Activated naive CD4-positive, alpha-beta T cell treated with anti-CD3 and anti-CD28 coated beads for 36 hours (primary cell): Measurements from ENCODE around the gene ZNF621. TPM values are rescaled to one million over a fixed set of nuclear protein-coding genes. Genes with fewer than 3 reads are reported as not detected.
A peak's percentile ranks its signal among the peaks of the same experiment; 100 is the strongest.

Source experiments
- CTCF ChIA-PET: fragments of 350-600 bp; sonication (Branson Sonifier 250); formaldehyde crosslinking; loops from one replicate; lab custom pipeline; 2021; ENCODE audit warnings: antibody characterized with exemption; lab: Charles Lee
- DNase-seq: peaks from one replicate; pipeline ENCODE4 v3.0.0-alpha.2; 2020
- H3K27ac Mint-ChIP-seq: one replicate; pipeline ENCODE4 v1.8.0; 2021; ENCODE audit warnings: mild to moderate bottlenecking, mixed read lengths
- H3K27me3 Mint-ChIP-seq: one replicate; pipeline ENCODE4 v1.8.0; 2021; ENCODE audit warnings: low read depth, mixed read lengths
- H3K36me3 Mint-ChIP-seq: one replicate; pipeline ENCODE4 v1.8.0; 2021; ENCODE audit warnings: low read depth, mixed read lengths
- H3K4me1 Mint-ChIP-seq: one replicate; pipeline ENCODE4 v1.8.0; 2021; ENCODE audit warnings: low read depth, mixed read lengths
- H3K4me3 Mint-ChIP-seq: one replicate; pipeline ENCODE4 v1.8.0; 2021; ENCODE audit warnings: mild to moderate bottlenecking, moderate library complexity, mixed read lengths
- H3K9me3 Mint-ChIP-seq: one replicate; pipeline ENCODE4 v1.8.0; 2021; ENCODE audit warnings: mixed read lengths
- intact Hi-C: fragments of 100-400 bp; cut with micrococcal nuclease; formaldehyde crosslinking; loops from one replicate; pipeline ENCODE4 v1.15.1; 2023
- total RNA-seq, 2 experiments: library from RNA; stranded (reverse); gene quantifications; one replicate each; pipeline ENCODE4 v1.2.3, GENCODE V29; 2021

Gene ZNF621
- total RNA-seq, 2 experiments from 2014 or later: 16.4 to 17.7 TPM

DNA sequence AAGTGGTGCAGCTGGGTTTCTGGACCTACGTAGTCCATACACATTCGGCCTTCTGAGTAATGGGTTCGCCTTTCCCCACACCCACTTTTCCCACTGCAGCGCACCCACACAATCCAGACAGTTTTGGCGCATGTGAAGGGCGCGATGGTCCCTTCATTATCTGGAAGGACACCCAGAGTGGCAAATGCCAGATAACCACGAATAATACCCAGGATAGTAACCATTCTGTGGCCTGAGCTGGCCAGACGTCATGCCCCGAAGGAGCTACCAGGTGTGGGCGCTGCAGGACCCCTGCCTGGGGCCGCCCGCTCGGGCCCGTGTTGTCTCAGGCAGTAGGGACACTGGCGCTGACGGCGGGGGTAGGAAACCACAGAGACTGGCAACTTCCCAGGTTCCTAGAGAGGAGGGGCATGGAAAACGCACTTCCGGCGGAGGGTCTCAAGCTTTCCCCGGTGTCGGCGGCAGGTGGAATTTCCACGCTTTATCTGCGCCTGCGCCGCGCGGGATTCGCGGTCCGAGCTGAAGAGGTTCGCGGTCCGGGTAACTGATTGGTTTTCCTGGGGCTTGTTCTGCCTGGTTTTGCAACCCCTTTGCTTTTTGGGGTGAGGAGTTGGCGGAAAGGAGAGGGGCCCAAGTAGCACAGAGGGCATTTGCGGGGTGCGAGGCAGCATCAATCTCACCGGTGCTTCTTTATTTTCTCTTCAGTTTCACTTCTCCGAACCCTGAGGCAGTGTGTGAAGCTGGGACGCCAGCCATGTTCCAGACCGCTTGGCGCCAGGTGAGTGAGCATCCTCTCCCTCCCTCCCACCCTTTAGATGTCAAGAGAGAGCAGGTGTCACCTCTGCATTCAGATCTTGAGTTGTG, 18.9 kb upstream of the ZNF621 start, which contains the start of gene ZNF620:
ZNF620 (plus strand) TSS at position 441 of the 864 bp plus-strand sequence; CDS start at position 755, 314 bp downstream.
- H3K36me3 Mint-ChIP-seq: peaks cover 19% of the 10 kb centered on the region
- CTCF ChIA-PET: interaction anchor here (0.5 to 1.8 kb wide), 10 partner anchors 18 to 489 kb away, joined by 3 to 6 read pairs (median 4); partner anchors contain the start of gene ZNF619
- H3K9me3 Mint-ChIP-seq: no peaks in the 10 kb centered on the region
- peaks cover 16% of the 10 kb centered on the region for H3K4me1 Mint-ChIP-seq
- intact Hi-C loops: loop anchor here (1.0 to 2.0 kb wide), 3 partner anchors 18 to 53 kb away; partner anchors contain the start of genes ZNF619 and ZNF621
- H3K27ac Mint-ChIP-seq: peak within 1 kb of the TSS; percentile 56
- H3K4me3 Mint-ChIP-seq: peak within 1 kb of the TSS; percentile 86
- peak; percentile 54 for DNase-seq
- no peaks in the 10 kb centered on the region for H3K27me3 Mint-ChIP-seq

DNA sequence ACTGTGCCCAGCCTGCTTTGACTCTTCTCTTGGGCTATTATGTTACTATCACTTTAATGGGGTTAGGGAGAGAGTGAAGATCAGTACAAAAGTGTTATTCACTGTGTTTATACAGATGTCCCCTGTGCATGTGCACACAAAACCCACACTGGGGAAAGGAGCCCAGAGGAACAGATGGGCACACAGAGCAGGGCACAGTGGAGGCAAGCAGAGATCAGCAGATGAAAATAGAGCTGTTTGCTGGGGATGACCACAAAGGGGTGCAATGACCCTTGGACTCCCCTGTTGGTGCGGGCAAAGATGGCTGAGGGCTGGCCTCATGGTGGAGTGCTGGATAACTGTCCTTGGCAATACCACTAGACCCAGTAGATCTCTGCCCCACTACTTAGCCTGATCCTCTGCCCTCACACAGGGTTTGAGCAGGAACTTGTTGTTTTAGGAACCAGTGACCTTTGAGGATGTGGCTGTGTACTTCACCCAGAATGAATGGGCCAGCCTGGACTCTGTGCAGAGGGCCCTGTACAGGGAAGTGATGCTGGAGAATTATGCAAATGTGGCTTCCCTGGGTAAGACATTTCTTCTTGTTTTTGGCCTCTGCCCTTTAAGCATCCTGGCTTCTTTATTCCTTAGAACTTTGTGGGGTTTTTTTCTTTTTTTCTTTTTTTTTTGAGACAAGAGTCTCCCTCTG, 13.6 kb upstream of the ZNF621 start:
- no peak overlapping the region for H3K4me3 Mint-ChIP-seq
- peaks cover 43% of the 10 kb centered on the region for H3K36me3 Mint-ChIP-seq
- no peaks in the 10 kb centered on the region for H3K9me3 Mint-ChIP-seq

DNA sequence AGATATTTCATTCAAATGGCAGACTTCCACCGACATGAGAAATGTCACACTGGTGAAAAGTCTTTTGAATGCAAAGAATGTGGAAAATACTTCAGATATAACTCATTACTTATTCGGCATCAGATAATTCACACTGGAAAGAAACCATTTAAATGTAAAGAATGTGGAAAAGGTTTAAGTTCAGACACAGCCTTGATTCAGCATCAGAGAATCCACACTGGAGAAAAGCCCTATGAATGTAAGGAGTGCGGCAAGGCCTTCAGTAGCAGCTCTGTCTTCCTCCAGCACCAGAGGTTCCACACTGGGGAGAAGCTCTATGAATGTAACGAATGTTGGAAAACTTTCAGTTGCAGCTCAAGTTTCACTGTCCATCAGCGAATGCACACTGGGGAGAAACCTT, 8.6 kb upstream of the ZNF621 start:
- no peak overlapping the region for H3K4me3 Mint-ChIP-seq
- intact Hi-C loops: no loop called here
- no peaks in the 10 kb centered on the region for H3K9me3 Mint-ChIP-seq

More for the DNA sequence above, 13.6 kb upstream of the ZNF621 start:
- no peak for DNase-seq
- Mint-ChIP-seq H3K27me3 (no peaks in the 10 kb centered on the region), H3K4me1 (peaks cover 4% of the 10 kb centered on the region), H3K27ac (no peak overlapping the region)
- CTCF ChIA-PET: no interaction called here
- intact Hi-C loops: no loop called here

DNA sequence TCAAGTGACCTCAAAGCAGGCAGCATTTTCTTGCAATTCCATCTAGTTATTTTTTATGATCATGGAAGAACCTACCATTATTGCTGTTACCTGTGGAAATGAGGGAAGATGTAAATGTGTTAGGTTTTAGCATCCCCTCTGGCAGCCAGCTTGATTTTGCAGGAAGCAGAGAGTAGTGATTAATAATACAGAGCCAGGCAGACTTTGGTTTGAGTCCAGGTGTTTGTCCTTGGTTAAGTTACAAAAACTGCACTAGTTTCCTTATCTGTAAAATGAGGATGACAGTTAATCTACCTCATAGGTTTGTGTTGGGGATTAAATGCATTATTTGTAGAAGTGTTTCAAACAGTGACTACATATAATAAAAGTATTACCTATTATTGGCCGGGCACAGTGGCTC, 6.7 kb upstream of the ZNF621 start:
- Mint-ChIP-seq H3K27me3 (no peaks in the 10 kb centered on the region), H3K4me3 (no peak overlapping the region), H3K9me3 (no peaks in the 10 kb centered on the region), H3K36me3 (peaks cover 20% of the 10 kb centered on the region), H3K4me1 (no peaks in the 10 kb centered on the region), H3K27ac (no peak overlapping the region)
- CTCF ChIA-PET: no interaction called here
- no peak for DNase-seq
- intact Hi-C loops: no loop called here

More for the DNA sequence above, 8.6 kb upstream of the ZNF621 start:
- CTCF ChIA-PET: no interaction called here
- no peak overlapping the region for H3K27ac Mint-ChIP-seq
- no peak for DNase-seq
- no peaks in the 10 kb centered on the region for H3K27me3 Mint-ChIP-seq
- H3K36me3 Mint-ChIP-seq: peaks cover 28% of the 10 kb centered on the region
- H3K4me1 Mint-ChIP-seq: no peaks in the 10 kb centered on the region

DNA sequence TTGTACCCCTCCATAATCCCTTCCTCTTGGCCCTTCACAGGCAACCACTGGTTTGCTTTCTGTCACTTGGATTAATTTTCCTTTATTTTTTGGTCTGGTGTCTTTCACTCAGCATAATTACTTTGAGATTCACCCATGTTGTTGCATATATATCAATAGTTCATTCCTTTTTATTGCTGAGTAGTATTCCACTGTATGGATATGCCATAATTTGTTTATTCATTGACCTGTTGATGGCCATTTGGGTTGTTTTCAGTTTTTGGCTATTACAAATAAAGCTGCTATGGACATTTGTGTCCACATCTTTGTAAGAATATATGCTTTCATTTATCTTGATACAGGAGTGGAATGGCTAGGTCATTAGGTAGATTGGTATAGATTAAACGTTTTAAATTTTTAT, 5.9 kb upstream of the ZNF621 start:
- no peak overlapping the region for H3K27ac Mint-ChIP-seq
- no peak for DNase-seq
- peaks cover 20% of the 10 kb centered on the region for H3K36me3 Mint-ChIP-seq
- H3K4me3 Mint-ChIP-seq: no peak overlapping the region
- intact Hi-C loops: no loop called here
- CTCF ChIA-PET: no interaction called here
- no peaks in the 10 kb centered on the region for H3K27me3 Mint-ChIP-seq
- no peaks in the 10 kb centered on the region for H3K9me3 Mint-ChIP-seq
- no peaks in the 10 kb centered on the region for H3K4me1 Mint-ChIP-seq

DNA sequence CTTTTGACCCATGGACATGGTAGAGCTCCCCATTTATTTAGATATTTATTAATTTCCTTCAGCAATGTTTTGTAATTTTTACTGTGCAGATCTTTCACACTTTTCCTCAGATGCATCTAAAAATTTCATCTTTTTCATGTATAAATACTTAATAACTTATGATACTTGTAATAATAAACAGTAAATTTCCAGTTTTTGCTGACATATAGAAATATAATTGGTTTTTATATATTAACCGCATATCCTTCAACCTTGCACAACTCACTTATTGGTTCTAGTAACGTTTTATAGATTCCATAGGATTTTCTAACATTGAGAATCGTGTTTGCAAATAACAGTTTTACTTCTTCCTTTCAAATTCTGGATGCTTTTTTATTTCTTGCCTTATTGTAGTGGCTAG, 3.5 kb upstream of the ZNF621 start:
- no peaks in the 10 kb centered on the region for H3K27me3 Mint-ChIP-seq
- CTCF ChIA-PET: no interaction called here

DNA sequence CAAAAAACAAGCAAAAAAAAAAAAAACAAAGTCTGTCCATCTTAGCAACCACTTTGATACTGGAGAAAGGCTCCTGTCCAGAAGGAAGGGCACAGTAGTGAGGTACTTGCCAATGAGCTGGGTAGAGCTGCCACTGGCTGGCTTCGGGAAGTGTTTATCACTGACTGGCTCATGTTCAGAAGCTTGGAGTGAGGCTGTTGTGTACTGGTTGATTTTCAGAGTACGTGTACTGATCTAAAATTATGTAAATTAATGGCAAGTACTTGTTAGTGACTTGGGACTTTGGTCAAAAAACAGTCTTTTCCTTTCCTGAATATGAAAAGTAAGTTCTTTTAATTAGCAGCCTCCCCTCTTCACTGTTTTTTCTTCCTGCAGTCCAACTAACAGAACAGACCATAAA, 979 bp upstream of the ZNF621 start:
- H3K4me3 Mint-ChIP-seq: peak overlapping the region; percentile 92
- DNase-seq: no peak
- peaks cover 11% of the 10 kb centered on the region for H3K4me1 Mint-ChIP-seq
- no peak overlapping the region for H3K27ac Mint-ChIP-seq
- H3K36me3 Mint-ChIP-seq: peaks cover 20% of the 10 kb centered on the region
- no peaks in the 10 kb centered on the region for H3K27me3 Mint-ChIP-seq
- CTCF ChIA-PET: interaction anchor here (0.6 to 1.3 kb wide), 3 partner anchors 18 to 65 kb away, joined by 3 to 4 read pairs (median 3); partner anchors contain the start of gene ZNF620
- H3K9me3 Mint-ChIP-seq: no peaks in the 10 kb centered on the region
- intact Hi-C loops: loop anchor here (1.0 to 10.0 kb wide), 8 partner anchors 17 to 1861 kb away; partner anchors contain the start of genes EIF1B, ZNF619 and ZNF620

More for the DNA sequence above, 3.5 kb upstream of the ZNF621 start:
- peaks cover 7% of the 10 kb centered on the region for H3K4me1 Mint-ChIP-seq
- H3K9me3 Mint-ChIP-seq: no peaks in the 10 kb centered on the region
- H3K36me3 Mint-ChIP-seq: peaks cover 5% of the 10 kb centered on the region
- no peak for DNase-seq
- intact Hi-C loops: loop anchor here (10.0 kb wide), 2 partner anchors 1494 to 1864 kb away; no protein-coding TSS in a partner anchor
- H3K4me3 Mint-ChIP-seq: no peak overlapping the region
- no peak overlapping the region for H3K27ac Mint-ChIP-seq

DNA sequence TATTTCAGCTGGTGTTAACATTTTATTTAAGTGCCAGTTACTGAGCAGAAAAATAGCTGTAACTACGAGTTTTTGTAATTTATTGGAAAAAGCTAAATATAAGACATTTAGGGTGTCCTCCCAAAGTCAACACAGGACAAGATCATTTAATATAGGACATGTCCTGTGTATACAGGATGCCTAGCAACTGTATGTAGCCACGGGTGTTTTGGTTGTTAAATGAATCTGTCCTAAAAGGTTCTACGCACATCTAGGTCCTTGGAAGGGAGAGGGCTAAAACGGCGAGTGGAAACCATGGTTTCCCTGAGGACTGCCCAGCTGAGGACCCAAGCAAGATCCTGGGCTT, 565 bp upstream of the ZNF621 start:
- H3K4me1 Mint-ChIP-seq: peaks cover 11% of the 10 kb centered on the region
- H3K4me3 Mint-ChIP-seq: peak overlapping the region; percentile 92
- CTCF ChIA-PET: interaction anchor here (0.6 to 1.3 kb wide), 3 partner anchors 18 to 65 kb away, joined by 3 to 4 read pairs (median 3); partner anchors contain the start of gene ZNF620
- DNase-seq: no peak
- H3K36me3 Mint-ChIP-seq: peaks cover 21% of the 10 kb centered on the region
- no peaks in the 10 kb centered on the region for H3K27me3 Mint-ChIP-seq
- H3K27ac Mint-ChIP-seq: peak overlapping the region; percentile 47
- no peaks in the 10 kb centered on the region for H3K9me3 Mint-ChIP-seq
- intact Hi-C loops: loop anchor here (1.0 to 10.0 kb wide), 8 partner anchors 18 to 1861 kb away; partner anchors contain the start of genes EIF1B, ZNF619 and ZNF620

DNA sequence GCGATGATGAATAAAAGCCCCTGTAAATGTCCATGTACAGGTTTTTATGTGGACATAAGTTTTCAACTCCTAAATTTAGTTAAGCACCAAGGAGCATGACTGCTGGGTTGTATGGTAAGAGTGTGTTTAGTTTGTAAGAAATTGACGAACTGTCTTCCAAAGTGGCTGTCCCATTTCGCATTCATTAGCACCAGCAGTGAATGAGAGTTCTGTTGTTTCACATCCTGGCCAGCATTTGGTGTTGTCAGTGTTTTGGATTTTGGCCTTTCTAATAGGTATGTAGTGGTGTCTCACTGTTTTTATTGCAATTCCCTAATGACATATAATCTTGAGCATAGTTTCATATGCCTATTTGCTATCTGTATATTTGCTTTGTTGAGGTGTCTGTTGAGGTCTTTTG, 3.7 kb downstream of the ZNF621 start:
- intact Hi-C loops: loop anchor here (10.0 kb wide), 2 partner anchors 1486 to 1856 kb away; no protein-coding TSS in a partner anchor
- H3K36me3 Mint-ChIP-seq: peaks cover 57% of the 10 kb centered on the region
- no peak overlapping the region for H3K4me3 Mint-ChIP-seq
- no peaks in the 10 kb centered on the region for H3K27me3 Mint-ChIP-seq
- peaks cover 11% of the 10 kb centered on the region for H3K4me1 Mint-ChIP-seq
- no peak overlapping the region for H3K27ac Mint-ChIP-seq
- CTCF ChIA-PET: no interaction called here
- peaks cover 13% of the 10 kb centered on the region for H3K9me3 Mint-ChIP-seq
- no peak for DNase-seq

DNA sequence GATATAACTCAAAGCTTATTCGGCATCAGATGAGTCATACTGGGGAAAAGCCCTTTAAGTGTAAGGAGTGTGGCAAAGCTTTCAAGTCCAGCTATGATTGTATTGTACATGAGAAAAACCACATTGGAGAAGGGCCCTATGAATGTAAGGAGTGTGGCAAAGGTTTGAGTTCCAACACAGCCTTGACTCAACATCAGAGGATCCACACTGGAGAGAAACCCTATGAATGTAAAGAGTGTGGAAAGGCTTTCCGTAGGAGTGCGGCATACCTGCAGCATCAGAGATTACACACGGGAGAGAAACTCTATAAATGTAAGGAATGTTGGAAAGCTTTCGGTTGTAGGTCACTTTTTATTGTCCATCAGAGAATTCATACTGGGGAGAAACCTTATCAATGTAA, 7.5 kb downstream of the ZNF621 start:
- no peak for DNase-seq
- CTCF ChIA-PET: interaction anchor here (2.1 kb wide), 1 partner anchor 26 kb away, joined by 6 read pairs; the partner anchor contains the start of gene ZNF620
- peaks cover 81% of the 10 kb centered on the region for H3K36me3 Mint-ChIP-seq
- H3K4me1 Mint-ChIP-seq: no peaks in the 10 kb centered on the region
- H3K27ac Mint-ChIP-seq: no peak overlapping the region
- H3K9me3 Mint-ChIP-seq: peaks cover 24% of the 10 kb centered on the region
- intact Hi-C loops: no loop called here
- H3K4me3 Mint-ChIP-seq: no peak overlapping the region
- no peaks in the 10 kb centered on the region for H3K27me3 Mint-ChIP-seq

DNA sequence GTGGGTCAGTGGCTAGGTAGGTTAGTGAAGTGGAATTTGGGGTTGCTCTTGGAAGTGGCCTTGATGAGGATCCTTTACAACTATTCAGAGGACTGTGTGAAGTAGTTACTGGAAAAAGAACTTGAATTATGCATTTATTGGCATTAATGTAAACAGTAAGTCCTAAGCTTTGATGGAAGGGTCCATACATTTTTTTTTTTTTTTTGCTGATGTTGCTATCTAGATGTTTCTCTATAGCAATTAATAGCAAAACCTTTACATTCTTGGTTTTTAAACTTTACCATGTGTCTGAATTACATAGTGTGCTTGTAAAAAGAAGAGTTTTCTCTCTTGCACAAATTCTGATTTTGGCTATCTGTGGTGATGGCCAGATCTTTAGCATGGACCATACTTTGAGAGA, 9.5 kb downstream of the ZNF621 start:
- CTCF ChIA-PET: interaction anchor here (0.6 kb wide), 1 partner anchor 1645 kb away, joined by 3 read pairs; no protein-coding TSS in a partner anchor
- no peak for DNase-seq
- Mint-ChIP-seq H3K27ac (no peak overlapping the region), H3K4me3 (no peak overlapping the region), H3K27me3 (no peaks in the 10 kb centered on the region), H3K4me1 (no peaks in the 10 kb centered on the region), H3K36me3 (peaks cover 86% of the 10 kb centered on the region), H3K9me3 (peaks cover 36% of the 10 kb centered on the region)
- intact Hi-C loops: no loop called here

DNA sequence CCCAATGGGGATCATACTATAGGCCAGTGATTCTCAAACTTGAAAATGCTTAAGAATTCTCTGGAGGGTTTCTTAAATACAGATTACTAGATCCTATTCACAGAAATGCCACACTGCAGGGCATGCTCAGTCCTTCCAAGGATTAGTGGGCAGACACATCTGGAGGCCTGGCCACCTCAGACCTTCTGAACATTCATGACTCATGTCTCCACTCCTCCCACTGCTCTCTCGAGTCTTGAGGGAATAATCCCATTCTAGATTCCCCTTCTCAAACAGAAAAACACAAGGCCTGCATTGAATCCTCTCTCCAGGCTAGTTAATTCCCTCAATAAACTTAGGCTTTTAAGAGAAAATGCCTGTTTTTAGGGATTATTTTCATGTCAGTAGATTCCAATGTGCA, 22.1 kb downstream of the ZNF621 start:
- no peaks in the 10 kb centered on the region for H3K27me3 Mint-ChIP-seq
- no peak overlapping the region for H3K4me3 Mint-ChIP-seq
- no peaks in the 10 kb centered on the region for H3K9me3 Mint-ChIP-seq
- CTCF ChIA-PET: no interaction called here
- intact Hi-C loops: no loop called here
- H3K36me3 Mint-ChIP-seq: no peaks in the 10 kb centered on the region
- no peak for DNase-seq
- H3K4me1 Mint-ChIP-seq: no peaks in the 10 kb centered on the region
- no peak overlapping the region for H3K27ac Mint-ChIP-seq
